H9 (cell line): ENCODE measurements around the gene MYT1. TPM values are rescaled to one million over a fixed set of nuclear protein-coding genes. Genes with fewer than 3 reads are reported as not detected.

ENCODE experiments used
- DNase-seq: peaks from one replicate; pipeline ENCODE4 v3.0.0-alpha.2; 2017
- H2AFZ ChIP-seq: one replicate; pipeline ENCODE4 v1.6.1; 2013; ENCODE audit warnings: mild to moderate bottlenecking, low read length, control low read depth, moderate library complexity
- H2AK5ac ChIP-seq: 2 replicates; pipeline ENCODE4 v1.6.1; 2013; ENCODE audit warnings: low read length, control low read depth, mixed read lengths; ENCODE audit not compliant: insufficient read length
- H2BK120ac ChIP-seq: one replicate; pipeline ENCODE4 v1.6.1; 2013; ENCODE audit warnings: low read depth, mild to moderate bottlenecking, low read length, control low read depth, inconsistent platforms; ENCODE audit not compliant: poor library complexity, severe bottlenecking
- H2BK12ac ChIP-seq: 2 replicates; pipeline ENCODE4 v1.6.1; 2013; ENCODE audit warnings: low read length, control low read depth, mixed read lengths, low read depth; ENCODE audit not compliant: insufficient read length
- H2BK15ac ChIP-seq: 2 replicates; pipeline ENCODE4 v1.6.1; 2013; ENCODE audit warnings: low read depth, low read length, control low read depth
- H2BK20ac ChIP-seq: one replicate; pipeline ENCODE4 v1.6.1; 2013; ENCODE audit warnings: low read depth, mild to moderate bottlenecking, low read length, control low read depth, inconsistent platforms; ENCODE audit not compliant: poor library complexity, severe bottlenecking
- H2BK5ac ChIP-seq: 2 replicates; pipeline ENCODE4 v1.6.1; 2013; ENCODE audit warnings: low read length, control low read depth, mixed read lengths; ENCODE audit not compliant: insufficient read length
- H3K14ac ChIP-seq: 2 replicates; pipeline ENCODE4 v1.6.1; 2013; ENCODE audit warnings: low read length, control low read depth; ENCODE audit not compliant: insufficient read depth
- H3K18ac ChIP-seq: 2 replicates; pipeline ENCODE4 v1.6.1; 2013; ENCODE audit warnings: low read depth, mild to moderate bottlenecking, mixed read lengths, low read length, control low read depth; ENCODE audit not compliant: insufficient read length
- H3K23ac ChIP-seq: 2 replicates; pipeline ENCODE4 v1.6.1; 2013; ENCODE audit warnings: low read length, control low read depth, mixed read lengths, low read depth; ENCODE audit not compliant: insufficient read length
- H3K23me2 ChIP-seq: 2 replicates; pipeline ENCODE4 v1.6.1; 2013; ENCODE audit warnings: low read depth, mild to moderate bottlenecking, mixed read lengths, low read length, control low read depth; ENCODE audit not compliant: insufficient read length, poor library complexity, severe bottlenecking
- H3K27ac ChIP-seq: 2 replicates; pipeline ENCODE4 v1.5.1; 2013; ENCODE audit warnings: low read length, control low read depth, mixed read lengths, low read depth; ENCODE audit not compliant: insufficient read length
- H3K27me3 ChIP-seq: 2 replicates; pipeline ENCODE4 v1.6.1; 2013; ENCODE audit warnings: low read length, control low read depth, inconsistent platforms; ENCODE audit not compliant: insufficient read depth
- H3K4ac ChIP-seq: 2 replicates; pipeline ENCODE4 v1.6.1; 2013; ENCODE audit warnings: low read depth, mild to moderate bottlenecking, control low read depth, inconsistent platforms, low read length, moderate library complexity
- H3K4me1 ChIP-seq: 2 replicates; pipeline ENCODE4 v1.6.1; 2013; ENCODE audit warnings: low read length, control low read depth, inconsistent platforms; ENCODE audit not compliant: insufficient read depth
- H3K4me2 ChIP-seq: 2 replicates; pipeline ENCODE4 v1.6.1; 2013; ENCODE audit warnings: low read length, control low read depth, mixed read lengths; ENCODE audit not compliant: insufficient read length, insufficient read depth
- H3K56ac ChIP-seq: 2 replicates; pipeline ENCODE4 v1.6.1; 2013; ENCODE audit warnings: low read depth, mild to moderate bottlenecking, mixed read lengths, low read length, control low read depth; ENCODE audit not compliant: insufficient read length
- H3K79me1 ChIP-seq: 2 replicates; pipeline ENCODE4 v1.6.1; 2013; ENCODE audit warnings: low read depth, mild to moderate bottlenecking, moderate library complexity, low read length, control low read depth, inconsistent platforms; ENCODE audit not compliant: insufficient read depth, poor library complexity, severe bottlenecking
- H3K79me2 ChIP-seq: 2 replicates; pipeline ENCODE4 v1.6.1; 2013; ENCODE audit warnings: low read length, control low read depth, inconsistent platforms; ENCODE audit not compliant: insufficient read depth
- H3K9ac ChIP-seq: 2 replicates; pipeline ENCODE4 v1.6.1; 2013; ENCODE audit warnings: low read length, control low read depth, mixed read lengths; ENCODE audit not compliant: insufficient read length; ENCODE audit errors: extremely low read depth
- H3K9me3 ChIP-seq: one replicate; pipeline ENCODE4 v1.6.1; 2013; ENCODE audit warnings: low read depth, low read length, inconsistent platforms; ENCODE audit not compliant: control insufficient read depth
- H3T11ph ChIP-seq: one replicate; pipeline ENCODE4 v1.6.1; 2013; ENCODE audit warnings: mild to moderate bottlenecking, low read length, control low read depth, inconsistent platforms
- H4K20me1 ChIP-seq: one replicate; pipeline ENCODE4 v1.6.1; 2013; ENCODE audit not compliant: control insufficient read depth, insufficient read length, insufficient read depth
- H4K5ac ChIP-seq: 2 replicates; pipeline ENCODE4 v1.6.1; 2013; ENCODE audit warnings: low read depth, mild to moderate bottlenecking, mixed read lengths, low read length, control low read depth; ENCODE audit not compliant: insufficient read length
- H4K8ac ChIP-seq: replicated peaks from 2 replicates; pipeline ENCODE4 v1.6.1; 2013; ENCODE audit warnings: low read length, control low read depth, mixed read lengths, low read depth; ENCODE audit not compliant: insufficient read length
- H4K91ac ChIP-seq: 2 replicates; pipeline ENCODE4 v1.6.1; 2013; ENCODE audit warnings: low read depth, mild to moderate bottlenecking, moderate library complexity, mixed read lengths, low read length, control low read depth; ENCODE audit not compliant: insufficient read length
- H3K27ac Mint-ChIP-seq, 3 experiments: 2 replicates in 2 of 3; 3 replicates in 1 of 3; pipeline ENCODE4 v1.8.0; 2020 to 2021; ENCODE audit warnings: mixed read lengths in 3 of 3, mild to moderate bottlenecking in 1 of 3, moderate library complexity in 1 of 3
- H3K27me3 Mint-ChIP-seq: 2 replicates; pipeline ENCODE4 v1.8.0; 2021; ENCODE audit warnings: low read depth, mild to moderate bottlenecking, moderate library complexity, mixed read lengths
- H3K36me3 Mint-ChIP-seq, 3 experiments: 2 replicates in 2 of 3; 3 replicates in 1 of 3; pipeline ENCODE4 v1.8.0; 2020 to 2021; ENCODE audit warnings: low read depth in 3 of 3, mixed read lengths in 3 of 3; ENCODE audit not compliant: insufficient read depth in 1 of 3
- H3K4me1 Mint-ChIP-seq, 2 experiments: 2 replicates each; pipeline ENCODE4 v1.8.0; 2020; ENCODE audit warnings: mixed read lengths in 2 of 2
- H3K4me3 Mint-ChIP-seq, 2 experiments: 2 replicates in 1 of 2; 3 replicates in 1 of 2; pipeline ENCODE4 v1.8.0; 2020 to 2021; ENCODE audit warnings: mild to moderate bottlenecking in 2 of 2, mixed read lengths in 2 of 2, moderate library complexity in 1 of 2
- H3K9me3 Mint-ChIP-seq, 2 experiments: 2 replicates in 1 of 2; 3 replicates in 1 of 2; pipeline ENCODE4 v1.8.0; 2020; ENCODE audit warnings: mild to moderate bottlenecking in 2 of 2, mixed read lengths in 2 of 2, moderate library complexity in 1 of 2
- CTCF ChIP-seq: fragments of 200-600 bp; sonication (generic); conservative IDR thresholded peaks from 3 replicates; pipeline ENCODE4 v1.8.0; 2021; ENCODE audit warnings: antibody characterized with exemption, mild to moderate bottlenecking
- WGBS: extraction: QIAGEN DNeasy Blood & Tissue Kit; methylation state at CpG from one replicate; pipeline ENCODE4 v1.1.7; 2013; ENCODE audit warnings: missing lambda C conversion rate, low lambda C conversion rate, mixed read lengths; ENCODE audit not compliant: insufficient read length; ENCODE audit errors: extremely low coverage; 5-methylcytosine and 5-hydroxymethylcytosine counted together
- total RNA-seq: library from RNA; stranded (reverse); gene quantifications from 2 replicates; pipeline ENCODE4 v1.2.1, GENCODE V29; 2021

MYT1 gene
- total RNA-seq, 1 experiment from 2014 or later = 0.79 TPM

DNA sequence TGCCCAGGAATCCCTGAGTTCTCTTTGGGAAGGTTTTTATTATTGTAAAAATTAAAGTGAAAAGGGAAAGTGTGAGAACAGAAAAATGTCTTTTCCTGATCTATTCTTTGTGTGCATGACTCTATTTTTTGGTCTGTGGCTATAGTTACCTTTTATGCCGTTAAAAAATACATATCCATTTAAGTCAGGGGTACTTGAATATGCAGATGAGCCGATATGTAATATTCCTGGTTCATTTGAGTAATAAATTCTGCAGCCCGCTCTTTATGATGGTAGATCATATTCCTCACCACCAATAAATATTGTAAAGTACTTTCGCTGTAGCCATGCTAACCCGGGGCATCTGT lies 503 bp upstream of the MYT1 start:
- Histone ChIP-seq H3K56ac (no peak overlapping the region), H3K4me1 (peaks cover 4% of the 10 kb centered on the region; the same call in 1 of the 2 replicates), H2AK5ac (no peak overlapping the region), H4K91ac (no peak overlapping the region), H3K27ac (no peak overlapping the region), H3K79me2 (no peaks in the 10 kb centered on the region), H3K23ac (no peak overlapping the region), H2BK12ac (no peak overlapping the region), H2AFZ (no peak overlapping the region), H4K5ac (no peak overlapping the region), H3K18ac (no peak overlapping the region), H3K23me2 (no peaks in the 10 kb centered on the region), H3K4ac (no peak overlapping the region), H3T11ph (no peak overlapping the region), H2BK5ac (no peak overlapping the region), H3K9me3 (no peaks in the 10 kb centered on the region), H3K9ac (no peak overlapping the region), H3K79me1 (no peaks in the 10 kb centered on the region), H2BK120ac (no peak overlapping the region), H2BK15ac (no peak overlapping the region), H4K8ac (no peak overlapping the region), H2BK20ac (no peak overlapping the region), H3K4me2 (no peak overlapping the region), H4K20me1 (no peaks in the 10 kb centered on the region), H3K27me3 (no peaks in the 10 kb centered on the region; the same call in 1 of the 2 replicates), H3K14ac (no peak overlapping the region)
- TF ChIP-seq CTCF = no peak
- no peaks in the 10 kb centered on the region for H3K36me3 Mint-ChIP-seq
- no peak overlapping the region for H3K4me3 Mint-ChIP-seq
- H3K27me3 Mint-ChIP-seq = peaks cover 65% of the 10 kb centered on the region
- H3K27ac Mint-ChIP-seq = no peak overlapping the region
- DNase-seq = no peak
- no peaks in the 10 kb centered on the region for H3K9me3 Mint-ChIP-seq
- no CpG with 5 or more reads among the region's 5 CpGs for WGBS
- peaks cover 55 to 81% of the 10 kb centered on the region in 2 experiments for H3K4me1 Mint-ChIP-seq
